HepG2 (cell line): ENCODE data around the gene MAGI1. TPM values are rescaled to one million over a fixed set of nuclear protein-coding genes. Genes with fewer than 3 reads are reported as not detected.

ENCODE experiments used
- ATAC-seq: fragments of 200-7000 bp; cut with Tn5 transposase; 3 replicates; pipeline ENCODE4 v1.9.1; 2020; ENCODE audit warnings: mild to moderate bottlenecking, moderate library complexity
- BruUV-seq: library from RNA; stranded (reverse); fragments of 400-500 nt; replicated peaks from 2 replicates; lab custom pipeline; 2021; lab: Mats Ljungman, UMichigan
- CTCF ChIA-PET: fragments of 300-600 bp; formaldehyde crosslinking; extraction: SDS; loops from one replicate; lab custom pipeline; 2021; ENCODE audit warnings: low total read pairs, inconsistent platforms, low intra/inter-chr PET ratio; lab: Yijun Ruan, JAX
- POLR2A ChIA-PET: fragments of 350-600 bp; sonication (Branson Sonifier 250); formaldehyde crosslinking; loops from one replicate; lab custom pipeline; 2020; ENCODE audit warnings: antibody characterized with exemption, inconsistent platforms; lab: Yijun Ruan, JAX
- DNase-seq: peaks from one replicate; pipeline ENCODE4 v3.0.0-alpha.2; 2015; ENCODE audit warnings: low spot score
- FAIRE-seq: peaks from 3 replicates; lab custom pipeline; 2011; peaks lifted over from hg19 to GRCh38; lab: Jason Lieb, UNC
- H2AFZ ChIP-seq: one replicate; pipeline ENCODE4 v1.6.1; 2011; ENCODE audit warnings: low read length, inconsistent platforms
- H3K27ac ChIP-seq: fragments of 300-600 bp; 3 replicates; pipeline ENCODE4 v1.8.0; 2011; ENCODE audit warnings: mixed run types, mild to moderate bottlenecking, mixed read lengths, low read length, inconsistent platforms; ENCODE audit not compliant: insufficient read depth; ENCODE audit errors: extremely low read length
- H3K27me3 ChIP-seq, 2 experiments: fragments of 200-600 bp in 1 of 2; 2 replicates in 1 of 2; 3 replicates in 1 of 2; pipeline versions ENCODE4 v1.6.0 to v1.8.0; 2011; ENCODE audit warnings: low read length in 2 of 2, mild to moderate bottlenecking in 2 of 2, moderate library complexity in 2 of 2, inconsistent platforms in 1 of 2; ENCODE audit not compliant: insufficient read depth in 2 of 2, control insufficient read depth in 1 of 2
- H3K36me3 ChIP-seq, 2 experiments: fragments of 200-600 bp in 1 of 2; replicated peaks in 1 of 2; 2 replicates in 1 of 2; 3 replicates in 1 of 2; pipeline versions ENCODE4 v1.5.1 to v1.8.0; 2011; ENCODE audit warnings: low read length in 2 of 2, inconsistent platforms in 1 of 2; ENCODE audit not compliant: insufficient read depth in 2 of 2, control insufficient read depth in 1 of 2
- H3K4me1 ChIP-seq: 2 replicates; pipeline ENCODE4 v1.5.1; 2012; ENCODE audit warnings: low read length, inconsistent platforms; ENCODE audit not compliant: insufficient read depth
- H3K4me2 ChIP-seq: 2 replicates; pipeline ENCODE4 v1.6.0; 2011; ENCODE audit warnings: low read depth, low read length, inconsistent platforms
- H3K4me3 ChIP-seq, 3 experiments: fragments of 200-600 bp in 1 of 3; sonication (generic), shearing (Covaris generic) in 1 of 3; replicated peaks in 1 of 3; 2 replicates each; pipeline ENCODE4 v1.5.1; 2011 to 2016; ENCODE audit warnings: low read length in 3 of 3, inconsistent platforms in 2 of 3, low read depth in 2 of 3, mild to moderate bottlenecking in 2 of 3, control low read depth in 1 of 3, mixed read lengths in 1 of 3; ENCODE audit not compliant: insufficient read depth in 1 of 3
- H3K79me2 ChIP-seq: one replicate; pipeline ENCODE4 v1.6.1; 2011; ENCODE audit warnings: low read length, inconsistent platforms; ENCODE audit not compliant: insufficient read depth
- H3K9ac ChIP-seq: 2 replicates; pipeline ENCODE4 v1.6.0; 2011; ENCODE audit warnings: mild to moderate bottlenecking, low read depth, low read length, inconsistent platforms; ENCODE audit not compliant: insufficient read depth
- H3K9me3 ChIP-seq: 2 replicates; pipeline ENCODE4 v1.5.1; 2012; ENCODE audit warnings: mild to moderate bottlenecking, low read length
- H4K20me1 ChIP-seq: 2 replicates; pipeline ENCODE4 v1.6.0; 2011; ENCODE audit warnings: inconsistent platforms, mild to moderate bottlenecking, low read length, moderate library complexity; ENCODE audit not compliant: insufficient read depth
- ATF4 ChIP-seq, 2 experiments: fragments of 450-650 bp in 1 of 2; sonication (generic) in 1 of 2; formaldehyde crosslinking; IDR thresholded peaks; 2 replicates each; pipeline versions ENCODE4 v1.5.0 to v1.8.0; 2020 to 2022; ENCODE audit warnings: mild to moderate bottlenecking in 1 of 2, missing genetic modification reagents in 1 of 2
- CC2D1A ChIP-seq: sonication (generic); formaldehyde crosslinking; IDR thresholded peaks from 2 replicates; pipeline ENCODE4 v1.8.1; 2023; ENCODE audit warnings: mild to moderate bottlenecking, missing genetic modification reagents
- DR1 ChIP-seq: sonication (generic); formaldehyde crosslinking; IDR thresholded peaks from 2 replicates; pipeline ENCODE4 v1.8.0; 2021; ENCODE audit warnings: mild to moderate bottlenecking, missing genetic modification reagents, inconsistent platforms
- ERF ChIP-seq: IDR thresholded peaks from 2 replicates; pipeline ENCODE4 v1.6.1; 2018; ENCODE audit warnings: missing biosample characterization, missing genetic modification reagents
- FOXJ3 ChIP-seq: sonication (generic); formaldehyde crosslinking; IDR thresholded peaks from 2 replicates; pipeline ENCODE4 v1.4.0; 2020; ENCODE audit warnings: missing genetic modification reagents, mild to moderate bottlenecking, borderline replicate concordance
- FOXM1 ChIP-seq: sonication (generic); formaldehyde crosslinking; IDR thresholded peaks from 2 replicates; pipeline ENCODE4 v1.5.0; 2020; ENCODE audit warnings: missing genetic modification reagents
- GTF3A ChIP-seq: sonication (generic); formaldehyde crosslinking; conservative IDR thresholded peaks from 2 replicates; pipeline ENCODE4 v1.4.0; 2020; ENCODE audit warnings: mild to moderate bottlenecking, missing genetic modification reagents
- KLF9 ChIP-seq: IDR thresholded peaks from 2 replicates; pipeline ENCODE4 v1.6.1; 2016; ENCODE audit warnings: low read depth
- PLSCR1 ChIP-seq: sonication (generic); formaldehyde crosslinking; IDR thresholded peaks from 2 replicates; pipeline ENCODE4 v1.5.0; 2020; ENCODE audit warnings: missing genetic modification reagents, mild to moderate bottlenecking, borderline replicate concordance
- SRSF9 ChIP-seq: fragments of 200-400 bp; formaldehyde crosslinking; IDR thresholded peaks from 2 replicates; pipeline ENCODE4 v1.6.1; 2018; ENCODE audit warnings: borderline replicate concordance, mild to moderate bottlenecking, low read depth, low read length; ENCODE audit not compliant: insufficient read depth, poor library complexity, severe bottlenecking
- TCF12 ChIP-seq, 2 experiments: fragments of 450-650 bp in 1 of 2; sonication (generic) in 1 of 2; formaldehyde crosslinking in 1 of 2; IDR thresholded peaks; 2 replicates each; pipeline versions ENCODE4 v1.6.1 to v1.8.0; 2017 to 2022; ENCODE audit warnings: antibody characterized with exemption in 1 of 2, mild to moderate bottlenecking in 1 of 2, missing genetic modification reagents in 1 of 2, moderate library complexity in 1 of 2
- TRIM24 ChIP-seq: sonication (generic); formaldehyde crosslinking; IDR thresholded peaks from 2 replicates; pipeline ENCODE4 v1.8.0; 2022; ENCODE audit warnings: mild to moderate bottlenecking, missing genetic modification reagents
- ZBTB34 ChIP-seq: sonication (generic); formaldehyde crosslinking; IDR thresholded peaks from 2 replicates; pipeline ENCODE4 v1.8.0; 2022; ENCODE audit warnings: mild to moderate bottlenecking, missing genetic modification reagents
- ZFP91 ChIP-seq: sonication (generic); formaldehyde crosslinking; IDR thresholded peaks from 2 replicates; pipeline ENCODE4 v1.9.0; 2022; ENCODE audit warnings: missing genetic modification reagents, mild to moderate bottlenecking, borderline replicate concordance
- ZNF136 ChIP-seq: sonication (generic); formaldehyde crosslinking; IDR thresholded peaks from 2 replicates; pipeline ENCODE4 v1.8.1; 2022; ENCODE audit warnings: low read depth, mild to moderate bottlenecking, moderate library complexity, missing genetic modification reagents
- ZNF180 ChIP-seq: sonication (generic); formaldehyde crosslinking; IDR thresholded peaks from 2 replicates; pipeline ENCODE4 v1.4.0; 2020; ENCODE audit warnings: low read depth, missing genetic modification reagents, borderline replicate concordance
- ZNF230 ChIP-seq: sonication (generic); formaldehyde crosslinking; IDR thresholded peaks from 2 replicates; pipeline ENCODE4 v1.4.0; 2020; ENCODE audit warnings: mild to moderate bottlenecking, missing genetic modification reagents
- ZNF703 ChIP-seq: sonication (generic); formaldehyde crosslinking; IDR thresholded peaks from 2 replicates; pipeline ENCODE4 v1.5.1; 2020; ENCODE audit warnings: missing genetic modification reagents, mild to moderate bottlenecking, moderate library complexity, borderline replicate concordance
- WGBS: methylation state at CpG from one replicate; pipeline ENCODE4 v1.1.6; 2017; ENCODE audit warnings: low lambda C conversion rate; 5-methylcytosine and 5-hydroxymethylcytosine counted together
- in situ Hi-C: cut with HindIII; loops from 2 replicates; pipeline ENCODE4 v1.10.0; 2017; ENCODE audit warnings: low pct_unique_long_range_greater_than_20kb; ENCODE audit not compliant: extremely low pct_ligation_motif_present
- intact Hi-C: fragments of 100-400 bp; cut with micrococcal nuclease; formaldehyde crosslinking; loops from one replicate; pipeline ENCODE4 v1.10.0; 2022; ENCODE audit not compliant: unreplicated experiment
- polyA plus RNA-seq, 8 experiments: library from polyadenylated mRNA; depleted of rRNA in 3 of 8; stranded (reverse) in 7 of 8; unstranded in 1 of 8; fragments of >200 nt; fragmentation: Illumina TruSeq in 4 of 8; extraction: Trizol in 4 of 8; gene quantifications; 2 replicates each; pipeline versions ENCODE4 v1.2.1 to v1.2.3, GENCODE V29; 2011 to 2016; ENCODE audit warnings: low read depth in 4 of 8, missing spikeins in 1 of 8, mixed read lengths in 1 of 8; ENCODE audit not compliant: insufficient read depth in 1 of 8
- total RNA-seq, 5 experiments: library from RNA; depleted of rRNA; stranded (reverse); fragments of >200 nt; fragmentation: Illumina TruSeq; extraction: Trizol; gene quantifications; 2 replicates each; pipeline ENCODE4 v1.2.3, GENCODE V29; 2016; ENCODE audit warnings: low read depth in 1 of 5

Gene MAGI1
- total and polyA plus RNA-seq, 2 of the 13 experiments (the other 11 are each of a cell fraction or from before 2014, with no cell fraction given), result 22.2 to 26.0 TPM

- Histone ChIP-seq H3K36me3 (peaks cover 0 to 8% of the 10 kb centered on the region in 2 experiments; a peak in 2 of 5 replicates), H3K27ac (no peak overlapping the region), H3K79me2 (peaks cover 13% of the 10 kb centered on the region), H2AFZ (no peak overlapping the region), H3K4me1 (no peaks in the 10 kb centered on the region), H3K9me3 (no peaks in the 10 kb centered on the region), H3K27me3 (no peaks in the 10 kb centered on the region), H4K20me1 (peaks cover 12% of the 10 kb centered on the region), H3K4me3 (no peak overlapping the region), H3K4me2 (no peak overlapping the region), H3K9ac (no peak overlapping the region)
- WGBS, result 100% methylated on average over 2 of the region's 2 CpGs
- ChIA-PET POLR2A (no interaction called here), CTCF (no interaction called here)
- ATAC-seq (no peak), DNase-seq (no peak), FAIRE-seq (peak; percentile 15)
- BruUV-seq, result no TSS peak
- intact Hi-C loops (no loop called here), in situ Hi-C loops (no loop called here)
- TF ChIP-seq ERF, result no peak
- no peak for TF ChIP-seq CC2D1A (CRISPR knock-in tag)
- TF ChIP-seq ATF4 (CRISPR knock-in tag; IDR thresholded peaks at IDR 0.05), result no peak
- TF ChIP-seq ZNF230, result no peak
- no peak for TF ChIP-seq FOXM1 (CRISPR knock-in tag)
- no peak for TF ChIP-seq ZNF136 (CRISPR knock-in tag)
- TF ChIP-seq SRSF9, result no peak
- no peak for TF ChIP-seq PLSCR1 (CRISPR knock-in tag)
- TF ChIP-seq TRIM24, result no peak
- no peak for TF ChIP-seq GTF3A (CRISPR knock-in tag)
- TF ChIP-seq ZNF180 (CRISPR knock-in tag), result no peak
- TF ChIP-seq KLF9, result no peak
- no peak for TF ChIP-seq DR1 (CRISPR knock-in tag)
- TF ChIP-seq TCF12 (IDR thresholded peaks at IDR 0.05), result no peak
- TF ChIP-seq TCF12 (CRISPR knock-in tag; IDR thresholded peaks at IDR 0.05), result no peak
- no peak for TF ChIP-seq ZFP91
- no peak for TF ChIP-seq ZBTB34 (CRISPR knock-in tag)
- TF ChIP-seq ZNF703 (CRISPR knock-in tag), result no peak
- no peak for TF ChIP-seq FOXJ3 (CRISPR knock-in tag)
Observed at GRCh38 chr3:65745306-65745705, 293.4 kb downstream of the MAGI1 start.
